GM13977 (cell line): ENCODE data around the gene DUSP3.

Source experiments
- DNase-seq: peaks from one replicate; pipeline ENCODE4 v3.0.0; 2012; ENCODE audit warnings: low spot score
- CTCF ChIP-seq: IDR thresholded peaks from 2 replicates; pipeline ENCODE4 v1.5.1; 2012; ENCODE audit warnings: mild to moderate bottlenecking, control low read depth; ENCODE audit not compliant: insufficient read depth; ENCODE audit errors: extremely low read depth, missing control alignments
- in situ Hi-C: fragments of 300-500 bp; cut with MboI; formaldehyde crosslinking; loops from one replicate; pipeline ENCODE4 v1.12.0; 2022; ENCODE audit warnings: low sequenced_read_pairs, low pct_unique_long_range_greater_than_20kb, mixed read lengths, inconsistent platforms; ENCODE audit not compliant: unreplicated experiment

The DUSP3 gene

GRCh38 chr17:43757171-43757660, 21.6 kb downstream of the DUSP3 start:
- in situ Hi-C loops, result no loop called here
- no peak for TF ChIP-seq CTCF
- DNase-seq, result no peak

DNA sequence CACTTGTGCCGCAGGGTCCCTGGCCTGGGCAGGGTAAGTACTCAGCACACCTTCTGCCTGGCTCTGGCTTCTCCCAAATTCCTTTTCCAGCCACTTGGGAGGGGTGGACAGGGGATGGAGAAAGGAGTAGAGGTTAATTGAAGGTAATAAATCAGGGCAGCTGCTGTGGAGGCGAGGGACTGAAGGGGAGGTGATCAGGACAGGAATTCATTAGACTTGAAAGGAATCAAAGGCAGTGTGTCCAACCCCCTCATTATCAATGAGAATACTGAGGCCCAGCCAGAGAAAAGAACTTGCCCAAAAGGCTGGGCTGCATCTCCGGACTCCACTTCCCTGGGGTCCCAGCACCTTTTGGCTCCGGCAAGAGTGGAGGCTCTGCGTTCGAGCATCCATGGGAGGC, 22.6 kb downstream of the DUSP3 start:
- no peak for DNase-seq
- in situ Hi-C loops, result no loop called here
- TF ChIP-seq CTCF, result no peak

DNA sequence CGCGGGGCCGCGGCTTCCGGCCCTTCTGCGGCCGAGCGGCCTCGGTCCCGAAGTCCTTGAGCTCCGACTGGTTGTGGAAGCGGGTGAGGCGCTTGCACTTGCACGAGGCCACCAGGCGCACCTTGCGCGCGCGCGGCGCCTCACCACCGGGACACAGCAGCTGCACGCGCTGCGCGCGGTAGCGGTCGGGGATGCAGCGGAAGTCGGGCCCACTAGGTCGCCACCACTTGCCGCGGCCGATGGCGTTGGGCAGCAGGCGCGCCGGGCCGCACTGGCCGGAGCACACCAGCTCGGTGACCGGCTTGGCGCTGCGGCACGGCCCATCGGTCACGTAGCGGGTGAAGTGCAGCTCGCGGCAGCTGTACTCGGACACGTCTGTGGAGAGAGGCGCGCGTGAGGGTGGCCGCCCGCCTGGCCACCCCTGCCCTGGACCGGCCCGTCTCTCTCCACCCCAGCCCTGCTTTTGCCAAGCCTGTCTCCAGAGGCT, 23.3 kb downstream of the DUSP3 start:
- in situ Hi-C loops, result no loop called here
- TF ChIP-seq CTCF, result no peak
- DNase-seq, result no peak

GRCh38 chr17:43754947-43755346, 23.8 kb downstream of the DUSP3 start:
- in situ Hi-C loops, result no loop called here
- no peak for TF ChIP-seq CTCF
- DNase-seq, result no peak

GRCh38 chr17:43753493-43754129, 25.2 kb downstream of the DUSP3 start:
- in situ Hi-C loops, result no loop called here
- peak; percentile 79 for DNase-seq

DNA sequence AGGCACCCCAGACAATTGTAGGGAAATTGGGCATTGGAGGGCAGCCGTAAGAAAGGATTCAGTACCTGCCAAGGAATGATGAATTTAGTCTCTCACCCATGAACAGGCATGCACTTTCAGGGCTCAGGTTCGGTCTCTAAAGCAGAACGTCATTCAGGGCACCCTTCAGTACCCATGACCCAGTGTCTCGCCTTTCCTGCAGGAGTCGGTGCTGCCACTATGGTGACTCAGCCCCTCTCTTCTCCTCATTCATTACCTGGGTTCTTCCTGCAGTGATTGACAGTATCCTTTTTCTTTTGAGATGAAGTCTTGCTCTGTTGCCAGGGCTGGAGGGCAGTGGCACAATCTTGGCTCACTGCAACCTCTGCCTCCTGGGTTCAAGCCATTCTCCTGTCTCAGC, 28.6 kb downstream of the DUSP3 start:
- no peak for DNase-seq
- in situ Hi-C loops, result no loop called here
- no peak for TF ChIP-seq CTCF

More at GRCh38 chr17:43753493-43754129, 25.2 kb downstream of the DUSP3 start:
- no peak for TF ChIP-seq CTCF
